GM12892 (cell line): ENCODE results near the gene PTPN4.

ENCODE experiments used
- POLR2AphosphoS5 ChIP-seq: IDR thresholded peaks from 2 replicates; pipeline ENCODE4 v1.6.1; 2011; ENCODE audit warnings: low read depth, low read length, control low read depth
- TAF1 ChIP-seq: IDR thresholded peaks from 2 replicates; pipeline ENCODE4 v1.6.1; 2011; ENCODE audit warnings: low read depth, mild to moderate bottlenecking, control low read depth, low read length, borderline replicate concordance

- TF ChIP-seq TAF1 (no peak), POLR2AphosphoS5 (no peak)
Observed at GRCh38 chr2:119772767-119773166, 13.0 kb downstream of the PTPN4 start.
